ENCODE data around the gene ABCB11. TPM values are rescaled to one million over a fixed set of nuclear protein-coding genes. Genes with fewer than 3 reads are reported as not detected.

Gene ABCB11
- total RNA-seq, 1 experiment from 2014 or later: 0.07 TPM

GRCh38 chr2:168999668-169000213 lies 31.4 kb downstream of the ABCB11 start:
- no peak overlapping the region for H3K27ac ChIP-seq (ENCODE audit: low read length)
- no peaks in the 10 kb centered on the region for H4K20me1 ChIP-seq (ENCODE audit: insufficient read depth, low read depth, low read length)
- H2AFZ ChIP-seq (ENCODE audit: low read length): no peak overlapping the region
- no peaks in the 10 kb centered on the region for H3K27me3 ChIP-seq (ENCODE audit: low read length)
- H3K9ac ChIP-seq (ENCODE audit: low read length): no peak overlapping the region
- H3K36me3 ChIP-seq (ENCODE audit: insufficient read depth, low read length): no peaks in the 10 kb centered on the region
- no peaks in the 10 kb centered on the region for H3K9me3 ChIP-seq (ENCODE audit: low read length)
- H3K79me2 ChIP-seq (ENCODE audit: low read length): no peaks in the 10 kb centered on the region
- DNase-seq: no peak
- H3K4me1 ChIP-seq (ENCODE audit: low read length): no peaks in the 10 kb centered on the region; the same call in 1 of the 2 replicates
- no peak overlapping the region for H3K4me2 ChIP-seq (ENCODE audit: low read depth, low read length, poor library complexity, severe bottlenecking)
- no peaks in the 10 kb centered on the region for H3K9me2 ChIP-seq (replicated peaks; ENCODE audit: insufficient read depth, low read length)
- no peak overlapping the region for H3K4me3 ChIP-seq (ENCODE audit: low read length)

GRCh38 chr2:168998609-168999211 lies 32.4 kb downstream of the ABCB11 start:
- Histone ChIP-seq H3K9me3 (ENCODE audit: low read length) (no peaks in the 10 kb centered on the region), H2AFZ (ENCODE audit: low read length) (no peak overlapping the region), H3K27ac (ENCODE audit: low read length) (no peak overlapping the region), H3K9me2 (replicated peaks; ENCODE audit: insufficient read depth, low read length) (no peaks in the 10 kb centered on the region), H3K4me2 (ENCODE audit: low read depth, low read length, poor library complexity, severe bottlenecking) (no peak overlapping the region), H4K20me1 (ENCODE audit: insufficient read depth, low read depth, low read length) (no peaks in the 10 kb centered on the region), H3K4me1 (ENCODE audit: low read length) (no peaks in the 10 kb centered on the region; the same call in 1 of the 2 replicates), H3K79me2 (ENCODE audit: low read length) (no peaks in the 10 kb centered on the region), H3K4me3 (ENCODE audit: low read length) (no peak overlapping the region), H3K9ac (ENCODE audit: low read length) (no peak overlapping the region), H3K36me3 (ENCODE audit: insufficient read depth, low read length) (no peaks in the 10 kb centered on the region), H3K27me3 (ENCODE audit: low read length) (no peaks in the 10 kb centered on the region)
- no peak for DNase-seq

- Histone ChIP-seq H3K27me3 (ENCODE audit: low read length) (no peaks in the 10 kb centered on the region), H3K4me3 (ENCODE audit: low read length) (no peak overlapping the region), H2AFZ (ENCODE audit: low read length) (no peak overlapping the region), H4K20me1 (ENCODE audit: insufficient read depth, low read depth, low read length) (no peaks in the 10 kb centered on the region), H3K9me3 (ENCODE audit: low read length) (no peaks in the 10 kb centered on the region), H3K4me1 (ENCODE audit: low read length) (no peaks in the 10 kb centered on the region), H3K27ac (ENCODE audit: low read length) (no peak overlapping the region), H3K9ac (ENCODE audit: low read length) (no peak overlapping the region), H3K79me2 (ENCODE audit: low read length) (no peaks in the 10 kb centered on the region), H3K36me3 (ENCODE audit: insufficient read depth, low read length) (no peaks in the 10 kb centered on the region), H3K4me2 (ENCODE audit: low read depth, low read length, poor library complexity, severe bottlenecking) (no peak overlapping the region), H3K9me2 (replicated peaks; ENCODE audit: insufficient read depth, low read length) (no peaks in the 10 kb centered on the region)
- DNase-seq: no peak
Observed at GRCh38 chr2:168997794-168998193, 33.3 kb downstream of the ABCB11 start.

- Histone ChIP-seq H4K20me1 (ENCODE audit: insufficient read depth, low read depth, low read length) (no peaks in the 10 kb centered on the region), H3K79me2 (ENCODE audit: low read length) (no peaks in the 10 kb centered on the region), H3K4me2 (ENCODE audit: low read depth, low read length, poor library complexity, severe bottlenecking) (no peak overlapping the region), H2AFZ (ENCODE audit: low read length) (no peak overlapping the region), H3K9me2 (replicated peaks; ENCODE audit: insufficient read depth, low read length) (no peaks in the 10 kb centered on the region), H3K27me3 (ENCODE audit: low read length) (no peaks in the 10 kb centered on the region), H3K9ac (ENCODE audit: low read length) (no peak overlapping the region), H3K9me3 (ENCODE audit: low read length) (no peaks in the 10 kb centered on the region), H3K4me1 (ENCODE audit: low read length) (no peaks in the 10 kb centered on the region), H3K36me3 (ENCODE audit: insufficient read depth, low read length) (no peaks in the 10 kb centered on the region), H3K4me3 (ENCODE audit: low read length) (no peak overlapping the region), H3K27ac (ENCODE audit: low read length) (no peak overlapping the region)
- DNase-seq: no peak
Observed at GRCh38 chr2:168997118-168997521, 34.0 kb downstream of the ABCB11 start.

- Histone ChIP-seq H3K36me3 (ENCODE audit: insufficient read depth, low read length) (no peaks in the 10 kb centered on the region), H2AFZ (ENCODE audit: low read length) (no peak overlapping the region), H3K4me2 (ENCODE audit: low read depth, low read length, poor library complexity, severe bottlenecking) (no peak overlapping the region), H4K20me1 (ENCODE audit: insufficient read depth, low read depth, low read length) (no peaks in the 10 kb centered on the region), H3K27ac (ENCODE audit: low read length) (no peak overlapping the region), H3K4me1 (ENCODE audit: low read length) (no peaks in the 10 kb centered on the region), H3K27me3 (ENCODE audit: low read length) (no peaks in the 10 kb centered on the region), H3K79me2 (ENCODE audit: low read length) (no peaks in the 10 kb centered on the region), H3K4me3 (ENCODE audit: low read length) (no peak overlapping the region), H3K9me3 (ENCODE audit: low read length) (no peaks in the 10 kb centered on the region), H3K9me2 (replicated peaks; ENCODE audit: insufficient read depth, low read length) (no peaks in the 10 kb centered on the region), H3K9ac (ENCODE audit: low read length) (no peak overlapping the region)
- DNase-seq: no peak
Observed at GRCh38 chr2:168995744-168996143, 35.4 kb downstream of the ABCB11 start.

GRCh38 chr2:168993538-168993937 lies 37.6 kb downstream of the ABCB11 start:
- no peaks in the 10 kb centered on the region for H3K36me3 ChIP-seq (ENCODE audit: insufficient read depth, low read length)

GRCh38 chr2:168992591-168993349 lies 38.4 kb downstream of the ABCB11 start:
- no peaks in the 10 kb centered on the region for H3K9me2 ChIP-seq (replicated peaks; ENCODE audit: insufficient read depth, low read length)
- H3K27me3 ChIP-seq (ENCODE audit: low read length): no peaks in the 10 kb centered on the region
- no peaks in the 10 kb centered on the region for H4K20me1 ChIP-seq (ENCODE audit: insufficient read depth, low read depth, low read length)
- no peak overlapping the region for H3K4me2 ChIP-seq (ENCODE audit: low read depth, low read length, poor library complexity, severe bottlenecking)
- H2AFZ ChIP-seq (ENCODE audit: low read length): no peak overlapping the region
- H3K4me3 ChIP-seq (ENCODE audit: low read length): no peak overlapping the region
- H3K36me3 ChIP-seq (ENCODE audit: insufficient read depth, low read length): no peaks in the 10 kb centered on the region
- H3K9me3 ChIP-seq (ENCODE audit: low read length): no peaks in the 10 kb centered on the region
- no peaks in the 10 kb centered on the region for H3K4me1 ChIP-seq (ENCODE audit: low read length)
- H3K9ac ChIP-seq (ENCODE audit: low read length): no peak overlapping the region
- no peak for DNase-seq
- no peak overlapping the region for H3K27ac ChIP-seq (ENCODE audit: low read length)
- H3K79me2 ChIP-seq (ENCODE audit: low read length): no peaks in the 10 kb centered on the region

More at GRCh38 chr2:168993538-168993937, 37.6 kb downstream of the ABCB11 start:
- H3K79me2 ChIP-seq (ENCODE audit: low read length): no peaks in the 10 kb centered on the region
- no peak overlapping the region for H2AFZ ChIP-seq (ENCODE audit: low read length)
- H3K27ac ChIP-seq (ENCODE audit: low read length): no peak overlapping the region
- no peaks in the 10 kb centered on the region for H3K4me1 ChIP-seq (ENCODE audit: low read length)
- H3K4me3 ChIP-seq (ENCODE audit: low read length): no peak overlapping the region
- no peak for DNase-seq
- no peak overlapping the region for H3K4me2 ChIP-seq (ENCODE audit: low read depth, low read length, poor library complexity, severe bottlenecking)
- H3K9me3 ChIP-seq (ENCODE audit: low read length): no peaks in the 10 kb centered on the region
- H3K9me2 ChIP-seq (replicated peaks; ENCODE audit: insufficient read depth, low read length): no peaks in the 10 kb centered on the region
- H3K9ac ChIP-seq (ENCODE audit: low read length): no peak overlapping the region
- H3K27me3 ChIP-seq (ENCODE audit: low read length): no peaks in the 10 kb centered on the region
- H4K20me1 ChIP-seq (ENCODE audit: insufficient read depth, low read depth, low read length): no peaks in the 10 kb centered on the region

GRCh38 chr2:168992026-168992425 lies 39.1 kb downstream of the ABCB11 start:
- Histone ChIP-seq H3K27me3 (ENCODE audit: low read length) (no peaks in the 10 kb centered on the region), H3K9ac (ENCODE audit: low read length) (no peak overlapping the region), H3K9me2 (replicated peaks; ENCODE audit: insufficient read depth, low read length) (no peaks in the 10 kb centered on the region), H4K20me1 (ENCODE audit: insufficient read depth, low read depth, low read length) (no peaks in the 10 kb centered on the region), H2AFZ (ENCODE audit: low read length) (no peak overlapping the region), H3K79me2 (ENCODE audit: low read length) (no peaks in the 10 kb centered on the region), H3K9me3 (ENCODE audit: low read length) (no peaks in the 10 kb centered on the region), H3K4me1 (ENCODE audit: low read length) (no peaks in the 10 kb centered on the region), H3K27ac (ENCODE audit: low read length) (no peak overlapping the region), H3K4me3 (ENCODE audit: low read length) (no peak overlapping the region), H3K4me2 (ENCODE audit: low read depth, low read length, poor library complexity, severe bottlenecking) (no peak overlapping the region), H3K36me3 (ENCODE audit: insufficient read depth, low read length) (no peaks in the 10 kb centered on the region)
- no peak for DNase-seq
